ENCODE data around the gene SARM1.

- no peak for TF ChIP-seq CTCF (CRISPR knock-in tag; IDR thresholded peaks at IDR 0.05)
- no peak for TF ChIP-seq ZNF280B (CRISPR knock-in tag; IDR thresholded peaks at IDR 0.05; ENCODE audit: borderline replicate concordance)
- no peak for TF ChIP-seq ZNF230 (CRISPR knock-in tag; IDR thresholded peaks at IDR 0.05)
- no peak for TF ChIP-seq MXD1 (CRISPR knock-in tag; IDR thresholded peaks at IDR 0.05)
- no peak for TF ChIP-seq TGIF2 (CRISPR knock-in tag; IDR thresholded peaks at IDR 0.05)
- no peak for TF ChIP-seq ZNF615 (CRISPR knock-in tag; IDR thresholded peaks at IDR 0.05; ENCODE audit: borderline replicate concordance)
- no peak for TF ChIP-seq BRCA1 (CRISPR knock-in tag; IDR thresholded peaks at IDR 0.05)
- no peak for TF ChIP-seq DZIP1 (CRISPR knock-in tag; IDR thresholded peaks at IDR 0.05)
- TF ChIP-seq CREM (IDR thresholded peaks at IDR 0.05) = no peak
- no peak for TF ChIP-seq CREM (CRISPR knock-in tag; IDR thresholded peaks at IDR 0.05)
- no peak for TF ChIP-seq POLR2AphosphoS5 (IDR thresholded peaks at IDR 0.05; ENCODE audit: low read depth, low read length)
These were observed 1.4 kb downstream of the SARM1 start for GRCh38 chr17:28372945-28373274.
